ENCODE data around the gene AP3D1. TPM values are rescaled to one million over a fixed set of nuclear protein-coding genes. Genes with fewer than 3 reads are reported as not detected.

AP3D1 gene
- total and polyA plus RNA-seq, 9 of the 15 experiments (the other 6 are each of a cell fraction or from before 2014, with no cell fraction given) = 1.2 to 86.1 (median 35.9) TPM

DNA sequence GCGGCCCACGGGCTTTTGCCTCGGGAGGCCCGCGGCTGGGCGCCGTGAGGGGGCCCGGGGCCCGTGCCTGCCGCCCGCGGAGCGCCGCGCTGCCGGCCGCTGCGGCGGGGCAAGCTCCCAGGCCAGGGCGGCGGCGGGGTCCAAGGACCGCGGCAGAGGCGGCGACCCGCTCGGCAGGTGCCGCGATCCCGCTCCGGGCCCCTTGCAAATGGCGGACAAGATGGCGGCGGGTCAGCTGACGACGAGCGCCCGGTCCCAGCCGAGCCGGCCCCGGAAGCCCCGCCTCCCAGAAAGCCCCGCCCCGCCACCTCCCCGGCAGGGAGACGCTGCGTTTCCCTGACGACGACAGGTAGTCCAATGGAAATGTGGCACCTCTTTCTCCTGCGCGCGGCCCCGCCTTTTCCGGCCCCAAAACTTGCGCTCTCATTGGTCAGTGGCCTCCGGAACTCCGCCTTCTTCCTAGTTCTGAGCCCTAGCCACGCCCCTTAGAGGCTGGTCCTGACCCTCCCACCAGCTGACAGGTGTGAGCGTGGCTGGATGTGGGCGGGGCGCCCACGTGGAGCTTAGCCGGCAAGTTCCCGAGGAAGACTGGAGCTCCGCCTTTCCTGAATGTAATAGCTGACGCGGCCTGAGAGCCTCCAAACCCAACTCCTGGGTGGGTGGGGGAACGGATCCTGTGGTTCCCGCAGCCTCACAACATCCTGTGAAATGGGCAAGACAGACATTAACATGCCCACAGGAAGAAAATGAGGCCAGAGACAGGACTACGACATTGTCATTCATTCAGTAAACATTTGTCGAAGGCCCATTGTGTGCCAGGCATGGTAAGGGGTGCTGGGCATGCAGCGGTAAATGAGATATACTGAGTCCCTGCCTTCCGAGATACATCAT is at the start of gene AP3D1 (continued):
- TF ChIP-seq, protein P1, sequence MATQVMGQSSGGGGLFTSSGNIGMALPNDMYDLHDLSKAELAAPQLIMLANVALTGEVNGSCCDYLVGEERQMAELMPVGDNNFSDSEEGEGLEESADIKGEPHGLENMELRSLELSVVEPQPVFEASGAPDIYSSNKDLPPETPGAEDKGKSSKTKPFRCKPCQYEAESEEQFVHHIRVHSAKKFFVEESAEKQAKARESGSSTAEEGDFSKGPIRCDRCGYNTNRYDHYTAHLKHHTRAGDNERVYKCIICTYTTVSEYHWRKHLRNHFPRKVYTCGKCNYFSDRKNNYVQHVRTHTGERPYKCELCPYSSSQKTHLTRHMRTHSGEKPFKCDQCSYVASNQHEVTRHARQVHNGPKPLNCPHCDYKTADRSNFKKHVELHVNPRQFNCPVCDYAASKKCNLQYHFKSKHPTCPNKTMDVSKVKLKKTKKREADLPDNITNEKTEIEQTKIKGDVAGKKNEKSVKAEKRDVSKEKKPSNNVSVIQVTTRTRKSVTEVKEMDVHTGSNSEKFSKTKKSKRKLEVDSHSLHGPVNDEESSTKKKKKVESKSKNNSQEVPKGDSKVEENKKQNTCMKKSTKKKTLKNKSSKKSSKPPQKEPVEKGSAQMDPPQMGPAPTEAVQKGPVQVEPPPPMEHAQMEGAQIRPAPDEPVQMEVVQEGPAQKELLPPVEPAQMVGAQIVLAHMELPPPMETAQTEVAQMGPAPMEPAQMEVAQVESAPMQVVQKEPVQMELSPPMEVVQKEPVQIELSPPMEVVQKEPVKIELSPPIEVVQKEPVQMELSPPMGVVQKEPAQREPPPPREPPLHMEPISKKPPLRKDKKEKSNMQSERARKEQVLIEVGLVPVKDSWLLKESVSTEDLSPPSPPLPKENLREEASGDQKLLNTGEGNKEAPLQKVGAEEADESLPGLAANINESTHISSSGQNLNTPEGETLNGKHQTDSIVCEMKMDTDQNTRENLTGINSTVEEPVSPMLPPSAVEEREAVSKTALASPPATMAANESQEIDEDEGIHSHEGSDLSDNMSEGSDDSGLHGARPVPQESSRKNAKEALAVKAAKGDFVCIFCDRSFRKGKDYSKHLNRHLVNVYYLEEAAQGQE (IDR thresholded peaks at IDR 0.05; ENCODE audit: borderline replicate concordance) = no peak
- TF ChIP-seq, protein P1 (CRISPR knock-in tag; IDR thresholded peaks at IDR 0.05; ENCODE audit: low read depth) = no peak
- no peak for TF ChIP-seq DIDO1 (tag; IDR thresholded peaks at IDR 0.05; ENCODE audit: low read depth)
- no peak for TF ChIP-seq ZNF431 (CRISPR knock-in tag; IDR thresholded peaks at IDR 0.05)
- TF ChIP-seq ESRRB (CRISPR knock-in tag; IDR thresholded peaks at IDR 0.05; ENCODE audit: borderline replicate concordance) = no peak
- no peak for TF ChIP-seq LARP7 (IDR thresholded peaks at IDR 0.05)
- no peak for TF ChIP-seq RCOR1 (IDR thresholded peaks at IDR 0.05; ENCODE audit: borderline replicate concordance in 1 of 2, low read depth in 2 of 2, low read length in 2 of 2)
- TF ChIP-seq BRCA1 (IDR thresholded peaks at IDR 0.05) = no peak
- no peak for TF ChIP-seq BRCA1 (CRISPR knock-in tag; IDR thresholded peaks at IDR 0.05)
- TF ChIP-seq CREB1 (IDR thresholded peaks at IDR 0.05) = peak; percentile 74
- peak; percentile 79 for TF ChIP-seq CREB1 (CRISPR knock-in tag; IDR thresholded peaks at IDR 0.05)
- peak; percentile 73; the same call in 1 of the 2 replicates for TF ChIP-seq SIN3B (IDR thresholded peaks at IDR 0.05; ENCODE audit: low read depth)
- TF ChIP-seq SMARCC2 (IDR thresholded peaks at IDR 0.05; ENCODE audit: low read depth) = no peak
- TF ChIP-seq MAZ (CRISPR knock-in tag; conservative IDR thresholded peaks at IDR 0.05 in 1 of 2, IDR thresholded peaks at IDR 0.05 in 1 of 2) = peak; percentile 50 to 74; a peak in 3 of 4 replicates
- TF ChIP-seq ZNF785 (CRISPR knock-in tag; IDR thresholded peaks at IDR 0.05) = no peak
- TF ChIP-seq ZNF212 (CRISPR knock-in tag; IDR thresholded peaks at IDR 0.05) = no peak
- TF ChIP-seq, protein P2, sequence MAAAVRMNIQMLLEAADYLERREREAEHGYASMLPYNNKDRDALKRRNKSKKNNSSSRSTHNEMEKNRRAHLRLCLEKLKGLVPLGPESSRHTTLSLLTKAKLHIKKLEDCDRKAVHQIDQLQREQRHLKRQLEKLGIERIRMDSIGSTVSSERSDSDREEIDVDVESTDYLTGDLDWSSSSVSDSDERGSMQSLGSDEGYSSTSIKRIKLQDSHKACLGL (CRISPR knock-in tag; IDR thresholded peaks at IDR 0.05; ENCODE audit: borderline replicate concordance, poor library complexity, severe bottlenecking) = peak; percentile 96
- TF ChIP-seq FOXA3 (CRISPR knock-in tag; conservative IDR thresholded peaks at IDR 0.05 in 1 of 2, IDR thresholded peaks at IDR 0.05 in 1 of 2) = no peak
- no peak for TF ChIP-seq ZNF507 (tag; conservative IDR thresholded peaks at IDR 0.05)
- TF ChIP-seq NCOA6 (IDR thresholded peaks at IDR 0.05) = no peak
